Ectodermal cell (in vitro differentiated cells): ENCODE measurements around the gene QRICH1. TPM values are rescaled to one million over a fixed set of nuclear protein-coding genes. Genes with fewer than 3 reads are reported as not detected.
A peak's percentile ranks its signal among the peaks of the same experiment; 100 is the strongest.

Source experiments
- H3K27ac ChIP-seq: 2 replicates; pipeline ENCODE4 v1.7.0; 2013; ENCODE audit warnings: mild to moderate bottlenecking, low read depth, low read length; ENCODE audit not compliant: insufficient read depth, poor library complexity, severe bottlenecking
- H3K27me3 ChIP-seq: 2 replicates; pipeline ENCODE4 v1.7.0; 2013; ENCODE audit warnings: mild to moderate bottlenecking, low read length; ENCODE audit not compliant: insufficient read depth, control insufficient read depth, poor library complexity, severe bottlenecking
- H3K36me3 ChIP-seq: one replicate; pipeline ENCODE4 v1.7.0; 2013; ENCODE audit warnings: low read length; ENCODE audit not compliant: control insufficient read depth, insufficient read depth
- H3K4me1 ChIP-seq: one replicate; pipeline ENCODE4 v1.7.0; 2013; ENCODE audit warnings: low read length; ENCODE audit not compliant: control insufficient read depth, insufficient read depth
- H3K4me3 ChIP-seq: 2 replicates; pipeline ENCODE4 v1.7.0; 2013; ENCODE audit warnings: low read depth, low read length, control low read depth; ENCODE audit not compliant: insufficient read depth
- H3K9me3 ChIP-seq: 2 replicates; pipeline ENCODE4 v1.7.0; 2013; ENCODE audit warnings: mild to moderate bottlenecking, low read length, moderate library complexity; ENCODE audit not compliant: control insufficient read depth
- WGBS, 2 experiments: methylation state at CpG; one replicate each; pipeline ENCODE4 v1.1.7; 2013; ENCODE audit warnings: missing lambda C conversion rate in 2 of 2; 5-methylcytosine and 5-hydroxymethylcytosine counted together
- polyA plus RNA-seq, 4 experiments: library from polyadenylated mRNA; stranded (reverse); fragments of 50-300 nt; gene quantifications; one replicate each; pipeline ENCODE4 v1.2.3, GENCODE V29; 2013

QRICH1 gene
- polyA plus RNA-seq (2013, experiment 1 of 4), result 128 TPM
- polyA plus RNA-seq (2013, experiment 2 of 4), result 110 TPM
- polyA plus RNA-seq (2013, experiment 3 of 4), result 87.7 TPM
- 98.6 TPM for polyA plus RNA-seq (2013, experiment 4 of 4)

GRCh38 chr3:49093853-49094767, at the start of gene QRICH1:
Gene QRICH1 (minus strand): TSS chr3:49094071. CDS start chr3:49077017, 17,054 bp downstream.
- no peaks in the 10 kb centered on the region for H3K27me3 ChIP-seq
- H3K27ac ChIP-seq, result peak within 1 kb of the TSS; percentile 99
- WGBS, 2 experiments, result 0 to 1% methylated on average over 65 of the region's 65 CpGs
- H3K9me3 ChIP-seq, result no peaks in the 10 kb centered on the region
- H3K4me3 ChIP-seq, result peak within 1 kb of the TSS; percentile 99
- H3K36me3 ChIP-seq, result peaks cover 23% of the 10 kb centered on the region
- H3K4me1 ChIP-seq, result no peaks in the 10 kb centered on the region

GRCh38 chr3:49140080-49140479, 46.2 kb upstream of the QRICH1 start:
- no peak overlapping the region for H3K4me3 ChIP-seq
- 74% methylated on average over 2 to 3 of the region's 3 CpGs for WGBS, 2 experiments
- H3K27ac ChIP-seq, result no peak overlapping the region
- H3K4me1 ChIP-seq, result no peaks in the 10 kb centered on the region
- H3K9me3 ChIP-seq, result no peaks in the 10 kb centered on the region
- no peaks in the 10 kb centered on the region for H3K36me3 ChIP-seq
- H3K27me3 ChIP-seq, result no peaks in the 10 kb centered on the region

- H3K36me3 ChIP-seq, result no peaks in the 10 kb centered on the region
- no peaks in the 10 kb centered on the region for H3K9me3 ChIP-seq
- H3K4me1 ChIP-seq, result peaks cover 4% of the 10 kb centered on the region
- no peaks in the 10 kb centered on the region for H3K27me3 ChIP-seq
- 89 to 90% methylated on average over 4 of the region's 4 CpGs for WGBS, 2 experiments
- H3K27ac ChIP-seq, result no peak overlapping the region
- no peak overlapping the region for H3K4me3 ChIP-seq
These were observed 41.6 kb upstream of the QRICH1 start for GRCh38 chr3:49135499-49135898.

- H3K9me3 ChIP-seq, result no peaks in the 10 kb centered on the region
- no peak overlapping the region for H3K4me3 ChIP-seq
- 77 to 79% methylated on average over 3 of the region's 3 CpGs for WGBS, 2 experiments
These were observed 40.8 kb upstream of the QRICH1 start for GRCh38 chr3:49134471-49135265.

GRCh38 chr3:49133226-49133951, 39.5 kb upstream of the QRICH1 start:
- peak overlapping the region; percentile 64 for H3K4me3 ChIP-seq
- H3K27ac ChIP-seq, result no peak overlapping the region
- 1% methylated on average over 30 of the region's 30 CpGs for WGBS, 2 experiments
- no peaks in the 10 kb centered on the region for H3K27me3 ChIP-seq
- peaks cover 4% of the 10 kb centered on the region for H3K4me1 ChIP-seq
- H3K36me3 ChIP-seq, result no peaks in the 10 kb centered on the region
- H3K9me3 ChIP-seq, result no peaks in the 10 kb centered on the region

More at GRCh38 chr3:49134471-49135265, 40.8 kb upstream of the QRICH1 start:
- Histone ChIP-seq H3K36me3 (no peaks in the 10 kb centered on the region), H3K4me1 (peaks cover 4% of the 10 kb centered on the region), H3K27me3 (no peaks in the 10 kb centered on the region), H3K27ac (no peak overlapping the region)

- Histone ChIP-seq H3K9me3 (no peaks in the 10 kb centered on the region), H3K4me1 (peaks cover 4% of the 10 kb centered on the region), H3K27ac (peak within 1 kb of the TSS; percentile 80), H3K36me3 (no peaks in the 10 kb centered on the region), H3K4me3 (peak within 1 kb of the TSS; percentile 64), H3K27me3 (no peaks in the 10 kb centered on the region)
- 4 to 5% methylated on average over 28 of the region's 28 CpGs for WGBS, 2 experiments
These were observed 38.8 kb upstream of the QRICH1 start, which contains the start of gene LAMB2 for GRCh38 chr3:49132437-49133225. Gene LAMB2 (minus strand): TSS chr3:49133050. CDS start chr3:49132867, 183 bp downstream.

- no peaks in the 10 kb centered on the region for H3K27me3 ChIP-seq
- H3K4me3 ChIP-seq, result peak overlapping the region; percentile 64
- 64 to 68% methylated on average over 9 of the region's 9 CpGs for WGBS, 2 experiments
- H3K36me3 ChIP-seq, result no peaks in the 10 kb centered on the region
- peaks cover 4% of the 10 kb centered on the region for H3K4me1 ChIP-seq
- H3K9me3 ChIP-seq, result no peaks in the 10 kb centered on the region
- H3K27ac ChIP-seq, result no peak overlapping the region
These were observed 38.2 kb upstream of the QRICH1 start for GRCh38 chr3:49132073-49132436.

GRCh38 chr3:49131576-49131975, 37.7 kb upstream of the QRICH1 start:
- Histone ChIP-seq H3K27ac (no peak overlapping the region), H3K36me3 (no peaks in the 10 kb centered on the region), H3K4me3 (peak overlapping the region; percentile 64), H3K4me1 (peaks cover 4% of the 10 kb centered on the region), H3K9me3 (no peaks in the 10 kb centered on the region), H3K27me3 (no peaks in the 10 kb centered on the region)
- WGBS, 2 experiments, result 95 to 97% methylated on average over 6 of the region's 6 CpGs

GRCh38 chr3:49131040-49131439, 37.2 kb upstream of the QRICH1 start:
- no peaks in the 10 kb centered on the region for H3K36me3 ChIP-seq
- H3K9me3 ChIP-seq, result no peaks in the 10 kb centered on the region
- H3K4me1 ChIP-seq, result peaks cover 4% of the 10 kb centered on the region
- no peak overlapping the region for H3K4me3 ChIP-seq
- WGBS, 2 experiments, result 92 to 93% methylated on average over 12 of the region's 12 CpGs
- no peaks in the 10 kb centered on the region for H3K27me3 ChIP-seq
- no peak overlapping the region for H3K27ac ChIP-seq
